CD4-positive, alpha-beta T cell treated with Interleukin-2 at 100 ng/mL for 4 hours (primary cell): ENCODE data around the gene CD1E.
"Not testable (repeated sequence)": the region's sequence is repeated elsewhere in the genome, so short reads cannot be mapped to it uniquely, and the experiment has no call there.

Experiments
- DNase-seq: peaks from one replicate; pipeline ENCODE4 v3.0.0-alpha.2; 2020; ENCODE audit warnings: low spot score

The CD1E gene

GRCh38 chr1:158353303-158354075 is at the start of gene CD1E:
CD1E (plus strand) TSS chr1:158353894; CDS start chr1:158353989, 95 bp downstream.
- DNase-seq = no peak

DNA sequence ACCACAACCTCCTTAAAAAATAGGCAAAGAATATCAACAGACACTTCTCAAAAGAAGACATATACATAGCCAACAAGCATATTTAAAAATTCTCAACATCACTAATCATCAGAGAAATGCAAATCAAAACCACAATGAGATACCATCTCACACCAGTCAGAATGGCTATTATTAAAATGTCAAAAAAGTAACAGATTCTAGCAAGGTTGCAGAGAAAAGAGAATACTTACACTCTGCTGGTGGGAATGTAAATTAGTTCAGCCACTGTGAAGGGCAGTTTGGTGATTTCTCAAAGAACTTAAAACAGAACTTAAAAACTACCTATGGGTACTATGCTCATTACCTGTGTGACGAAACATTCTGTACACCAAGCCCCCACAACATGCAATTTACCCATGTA is 43.1 kb upstream of the CD1E start:
- no peak for DNase-seq

DNA sequence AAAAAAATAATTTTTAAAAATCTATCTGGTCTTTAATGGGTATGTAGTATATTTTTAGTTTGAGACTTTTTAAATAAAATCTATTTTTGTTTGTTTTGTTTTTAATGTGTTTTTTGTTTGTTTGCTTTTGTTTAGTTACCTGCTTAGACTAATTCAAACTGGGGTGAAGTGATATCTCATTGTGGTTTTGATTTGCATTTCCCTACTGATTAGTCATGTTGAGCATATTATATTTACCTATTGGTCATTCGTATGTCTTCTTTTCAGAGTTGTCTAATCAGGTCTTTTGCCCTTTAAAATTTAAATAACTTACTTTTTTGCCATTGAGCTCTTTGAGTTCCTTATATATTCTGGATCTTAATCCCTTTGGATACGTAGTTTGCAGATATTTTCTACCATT is 42.6 kb upstream of the CD1E start:
- no peak for DNase-seq

DNA sequence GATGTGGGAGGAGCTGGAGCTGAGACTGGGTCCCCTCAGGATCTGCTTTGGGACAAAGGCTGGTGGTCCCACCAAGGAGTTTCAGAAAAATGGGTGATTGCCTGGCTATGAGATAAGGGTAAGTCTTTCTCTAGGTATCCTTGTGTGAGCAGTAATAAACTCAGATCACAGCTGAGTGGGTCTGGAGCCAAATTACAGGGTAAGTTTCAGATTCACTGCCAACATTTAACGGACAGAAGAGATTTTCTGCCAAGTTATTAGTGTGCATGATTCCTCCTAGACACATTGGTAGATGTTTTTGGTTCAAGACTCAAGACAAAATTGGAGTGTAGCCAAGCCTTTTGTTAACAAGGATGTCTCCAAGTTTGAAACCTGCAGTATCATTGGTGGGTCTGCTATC is 29.8 kb upstream of the CD1E start:
- DNase-seq = no peak

- DNase-seq = no peak
These were observed 29.3 kb upstream of the CD1E start for GRCh38 chr1:158324395-158324794.

DNA sequence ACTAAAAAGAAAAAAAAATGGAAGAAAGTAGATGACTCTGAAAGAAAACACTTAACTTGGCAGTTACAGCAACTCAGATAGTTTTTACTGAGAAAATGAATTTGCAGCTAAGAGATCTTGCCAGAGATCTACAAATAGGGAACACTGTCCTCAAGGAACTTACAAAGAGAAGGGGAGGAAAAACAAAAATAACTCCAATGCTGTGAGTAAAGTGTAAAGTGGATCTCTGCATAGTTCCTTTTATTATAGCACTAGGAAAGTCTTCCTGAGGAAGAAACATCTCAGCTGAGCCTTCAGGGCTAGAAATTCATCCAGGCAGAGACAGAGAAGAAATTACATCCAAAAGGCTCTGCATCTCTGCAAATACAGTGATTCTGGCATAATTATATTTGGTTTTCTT is 26.2 kb upstream of the CD1E start:
- DNase-seq = no peak

- DNase-seq = no peak
These were observed 25.3 kb upstream of the CD1E start for GRCh38 chr1:158328426-158328825.

DNA sequence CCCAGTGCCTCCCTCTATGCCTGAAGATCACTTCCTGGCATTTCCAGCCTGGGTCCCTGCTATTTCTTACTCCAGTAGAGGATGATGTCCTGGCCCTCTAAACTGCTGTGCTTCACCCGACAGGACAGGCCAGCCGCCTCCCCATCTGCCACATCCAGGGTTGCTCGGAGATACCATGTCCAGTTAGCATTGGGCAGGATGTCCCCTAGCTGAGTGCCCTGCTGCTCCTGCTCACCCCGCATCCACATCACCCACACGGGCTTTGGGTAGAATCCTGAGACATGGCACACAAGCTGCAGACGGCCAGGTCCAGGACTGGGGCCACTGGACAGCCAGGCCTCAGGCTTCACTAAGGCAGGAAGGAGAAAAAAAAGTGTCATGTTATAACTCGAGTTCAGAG is 24.4 kb upstream of the CD1E start:
- DNase-seq = no peak

GRCh38 chr1:158329733-158330132 is 24.0 kb upstream of the CD1E start:
- no peak for DNase-seq

DNA sequence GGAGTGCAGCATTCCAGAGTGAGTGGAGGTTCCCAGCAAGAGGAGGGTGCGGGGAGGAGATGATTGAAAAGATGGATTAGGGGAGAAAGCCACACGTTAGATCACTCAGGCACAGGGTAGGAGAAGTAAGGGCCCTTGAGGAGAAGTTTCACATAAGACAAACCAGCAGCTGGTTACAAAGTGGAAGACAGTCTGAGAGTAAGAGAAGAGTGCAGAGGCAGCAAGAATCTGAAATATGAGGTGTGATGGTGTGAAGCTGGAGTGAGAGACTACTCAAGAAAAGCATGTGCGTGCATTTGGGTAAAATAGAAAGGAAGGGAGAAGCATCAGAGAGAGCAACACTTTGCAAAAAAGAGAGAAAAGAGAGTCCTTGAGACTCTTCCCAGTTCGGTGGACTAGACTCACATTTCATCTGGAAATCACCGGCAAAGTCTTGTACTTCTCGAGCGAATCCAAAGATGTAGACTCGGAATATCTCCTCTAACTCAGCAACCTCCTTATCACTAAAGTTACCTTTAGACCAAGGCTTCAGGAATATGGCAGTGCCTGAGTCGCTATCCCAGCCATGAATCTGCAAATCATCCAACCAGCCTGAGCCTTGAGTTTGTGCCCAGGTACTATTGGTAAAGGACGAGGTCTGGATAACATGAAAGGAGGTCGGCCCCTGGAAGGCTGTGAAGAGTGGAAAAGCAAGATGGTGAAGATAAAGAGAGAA is 23.1 kb upstream of the CD1E start:
- no peak for DNase-seq

- no peak for DNase-seq
These were observed 22.6 kb upstream of the CD1E start for GRCh38 chr1:158331106-158331425.

DNA sequence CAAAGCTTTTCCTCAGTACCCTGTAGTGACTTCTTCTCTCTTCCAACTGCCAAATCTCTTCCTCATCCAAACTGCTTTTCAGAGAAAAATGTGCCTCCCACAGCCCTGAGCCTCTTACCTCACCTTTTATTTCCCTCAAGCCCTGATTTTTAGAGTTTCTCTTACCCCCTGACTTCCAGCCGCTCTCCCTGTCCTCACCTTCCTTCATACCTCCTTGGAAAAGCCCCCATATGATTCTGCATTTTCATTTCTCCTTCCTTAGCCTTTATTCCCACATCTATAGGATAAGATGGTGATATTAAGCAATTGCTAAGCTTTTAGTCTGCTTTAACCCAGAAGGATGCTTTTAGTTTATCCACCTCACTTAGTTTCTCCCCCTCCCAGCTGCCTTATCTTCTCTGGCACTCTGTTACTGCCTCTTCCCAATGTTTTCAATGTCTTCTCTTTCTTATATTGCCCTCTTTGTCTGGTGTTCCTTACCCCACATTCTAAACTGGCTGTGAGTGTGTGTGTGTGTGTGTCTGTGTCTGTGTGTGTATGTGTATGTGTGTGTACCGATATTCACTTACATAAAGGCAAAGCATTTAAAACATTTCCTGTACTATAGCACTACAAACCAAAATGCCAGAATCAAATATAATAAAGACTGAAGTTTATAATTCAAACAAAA is 22.1 kb upstream of the CD1E start, which contains the start of gene CD1B:
Gene CD1B, minus strand, starts transcription at position 51 of the 670 bp plus-strand sequence. CDS start 108 bp downstream, outside the sequence.
- DNase-seq = no peak

DNA sequence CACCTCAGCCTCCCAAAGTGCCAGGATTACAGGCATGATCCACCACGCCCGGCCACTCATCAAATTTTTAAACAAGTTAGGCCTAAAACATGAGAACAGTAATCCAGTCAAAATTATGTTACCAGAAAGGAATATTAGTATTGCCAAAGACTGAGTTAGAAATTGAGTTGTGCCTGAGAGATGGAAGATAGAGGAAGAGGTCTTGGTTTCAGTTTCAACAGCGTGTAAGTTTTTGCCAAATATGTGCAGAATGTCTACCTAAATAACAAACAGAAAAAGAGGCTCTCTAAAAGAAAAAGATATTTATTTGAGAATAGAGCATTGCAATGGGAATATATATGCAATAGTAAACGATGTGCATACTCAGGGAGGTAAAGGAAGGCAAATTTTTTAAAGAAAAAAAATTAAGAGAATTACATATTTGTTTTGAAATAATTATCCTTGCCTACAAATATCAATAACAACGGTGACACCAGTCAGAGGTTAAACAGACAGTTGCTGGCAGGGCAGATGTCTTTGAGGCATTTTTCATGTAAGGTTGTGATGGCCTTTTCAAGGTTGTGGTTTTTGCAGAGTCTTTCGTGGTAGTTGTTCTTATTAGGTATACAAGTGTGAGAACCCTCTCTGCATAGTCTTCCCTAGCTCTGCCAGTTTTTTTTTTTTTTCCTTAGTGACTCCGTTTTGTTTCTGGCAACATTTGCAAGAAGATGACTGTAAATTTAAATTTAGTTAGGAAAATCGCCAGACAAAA is 20.1 kb upstream of the CD1E start:
- DNase-seq = no peak

DNA sequence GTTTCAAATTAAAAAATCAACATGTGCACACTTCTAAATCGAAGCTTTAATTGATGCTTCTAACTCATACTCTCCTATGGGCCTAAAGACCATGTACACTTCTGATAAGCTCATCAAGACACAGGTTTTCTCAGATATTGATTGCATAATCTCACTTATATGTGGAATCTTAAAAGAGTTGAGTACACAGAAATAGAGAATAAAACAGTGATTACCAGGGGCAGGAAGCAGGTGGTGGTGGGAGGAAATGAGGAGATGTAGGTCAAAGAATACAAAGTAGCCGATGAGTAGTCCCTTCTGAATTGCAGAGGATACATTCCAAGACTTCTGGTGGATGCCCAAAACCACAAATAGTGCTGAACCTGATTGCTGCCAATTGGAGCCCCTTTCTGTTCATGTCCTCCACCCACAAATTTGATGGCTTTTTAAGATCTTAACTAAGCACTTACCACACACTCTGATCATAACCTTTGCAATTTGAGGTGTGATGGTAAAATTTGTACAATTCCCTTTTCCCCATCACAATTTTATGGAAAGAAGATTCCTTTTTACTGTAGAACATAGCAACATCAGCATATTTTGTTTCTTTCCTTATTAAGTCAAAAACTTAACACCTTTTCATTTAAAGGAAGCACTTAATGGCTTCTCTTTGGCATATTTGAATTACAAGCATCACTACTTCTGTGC is 19.0 kb upstream of the CD1E start:
- DNase-seq = no peak

DNA sequence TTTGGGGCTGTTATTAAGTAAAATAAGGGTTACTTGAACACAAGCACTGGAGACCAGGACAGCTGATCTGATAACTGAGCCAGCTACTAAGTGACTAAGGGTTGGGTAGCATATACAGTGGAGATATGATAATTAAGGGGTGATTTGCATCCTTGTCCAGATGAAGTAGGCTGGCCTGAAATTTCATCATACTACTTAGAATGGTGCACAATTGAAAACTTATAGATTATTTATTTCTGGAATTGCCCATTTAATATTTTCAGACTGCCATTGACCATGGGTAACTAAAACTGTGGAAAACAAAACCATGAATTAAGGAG is 18.5 kb upstream of the CD1E start:
- no peak for DNase-seq

GRCh38 chr1:158336413-158336812 is 17.3 kb upstream of the CD1E start:
- DNase-seq = not testable (repeated sequence)

DNA sequence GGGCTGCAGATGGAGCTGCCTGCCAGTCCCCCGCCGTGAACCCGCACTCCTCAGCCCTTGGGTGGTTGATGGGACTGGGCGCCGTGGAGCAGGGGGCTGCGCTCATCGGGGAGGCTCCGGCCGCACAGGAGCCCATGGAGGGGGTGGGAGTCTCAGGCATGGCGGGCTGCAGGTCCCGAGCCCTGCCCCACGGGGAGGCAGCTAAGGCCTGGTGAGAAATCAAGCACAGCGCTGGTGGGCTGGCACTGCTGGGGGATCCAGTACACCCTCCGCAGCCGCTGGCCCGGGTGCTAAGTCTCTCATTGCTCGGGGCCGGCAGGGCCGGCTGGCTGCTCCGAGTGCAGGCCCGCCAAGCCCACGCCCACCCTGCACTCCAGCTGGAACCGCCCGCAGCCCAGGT is 4.7 kb upstream of the CD1E start:
- not testable (repeated sequence) for DNase-seq

GRCh38 chr1:158354255-158354654 is 561 bp downstream of the CD1E start:
- DNase-seq = no peak

GRCh38 chr1:158355773-158356285 is 2.1 kb downstream of the CD1E start:
- no peak for DNase-seq

GRCh38 chr1:158356616-158357015 is 2.9 kb downstream of the CD1E start:
- no peak for DNase-seq

- DNase-seq = no peak
These were observed 3.7 kb downstream of the CD1E start for GRCh38 chr1:158357441-158357840.

GRCh38 chr1:158362482-158362881 is 8.8 kb downstream of the CD1E start:
- DNase-seq = no peak
